Measurements from ENCODE around the gene TMA7.

DNA sequence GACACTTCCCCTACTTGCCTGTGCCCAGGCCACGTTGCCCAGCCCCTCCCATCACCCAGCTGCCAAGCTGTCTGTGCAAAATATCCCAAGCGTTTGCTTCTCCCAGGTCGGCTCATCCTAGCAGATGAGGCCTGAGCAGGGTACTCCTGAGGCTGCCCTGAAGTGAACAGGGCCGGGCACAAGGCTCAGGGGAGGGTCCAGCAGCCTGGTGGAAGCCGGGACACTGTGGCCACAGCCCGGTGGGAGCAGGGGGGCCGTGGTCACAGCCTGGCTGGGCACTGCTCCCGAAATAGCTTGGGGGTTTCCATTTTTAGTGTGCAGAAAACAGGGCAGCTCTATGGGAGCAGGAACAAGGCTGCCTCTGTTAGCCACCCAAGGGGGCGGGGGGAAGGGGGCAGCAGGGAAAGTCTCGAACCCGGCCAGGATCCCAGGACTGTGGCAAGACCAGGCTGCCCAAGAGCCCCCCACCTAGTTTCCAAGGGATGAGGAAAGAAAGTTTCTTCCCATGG, 13.6 kb upstream of the TMA7 start:
- TF ChIP-seq, protein P1, sequence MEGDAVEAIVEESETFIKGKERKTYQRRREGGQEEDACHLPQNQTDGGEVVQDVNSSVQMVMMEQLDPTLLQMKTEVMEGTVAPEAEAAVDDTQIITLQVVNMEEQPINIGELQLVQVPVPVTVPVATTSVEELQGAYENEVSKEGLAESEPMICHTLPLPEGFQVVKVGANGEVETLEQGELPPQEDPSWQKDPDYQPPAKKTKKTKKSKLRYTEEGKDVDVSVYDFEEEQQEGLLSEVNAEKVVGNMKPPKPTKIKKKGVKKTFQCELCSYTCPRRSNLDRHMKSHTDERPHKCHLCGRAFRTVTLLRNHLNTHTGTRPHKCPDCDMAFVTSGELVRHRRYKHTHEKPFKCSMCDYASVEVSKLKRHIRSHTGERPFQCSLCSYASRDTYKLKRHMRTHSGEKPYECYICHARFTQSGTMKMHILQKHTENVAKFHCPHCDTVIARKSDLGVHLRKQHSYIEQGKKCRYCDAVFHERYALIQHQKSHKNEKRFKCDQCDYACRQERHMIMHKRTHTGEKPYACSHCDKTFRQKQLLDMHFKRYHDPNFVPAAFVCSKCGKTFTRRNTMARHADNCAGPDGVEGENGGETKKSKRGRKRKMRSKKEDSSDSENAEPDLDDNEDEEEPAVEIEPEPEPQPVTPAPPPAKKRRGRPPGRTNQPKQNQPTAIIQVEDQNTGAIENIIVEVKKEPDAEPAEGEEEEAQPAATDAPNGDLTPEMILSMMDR (IDR thresholded peaks at IDR 0.05) = no peak
- TF ChIP-seq POLR2A (IDR thresholded peaks at IDR 0.05) (no peak), EP300 (IDR thresholded peaks at IDR 0.05) (no peak)
